Endodermal cell (in vitro differentiated cells): ENCODE data around the gene FNDC5. TPM values are rescaled to one million over a fixed set of nuclear protein-coding genes. Genes with fewer than 3 reads are reported as not detected.
A peak's percentile ranks its signal among the peaks of the same experiment; 100 is the strongest.

ENCODE experiments used
- DNase-seq: peaks from one replicate; pipeline ENCODE4 v3.0.0-alpha.2; 2017
- H3K27ac ChIP-seq: 2 replicates; pipeline ENCODE4 v1.5.1; 2013; ENCODE audit warnings: mild to moderate bottlenecking, low read depth, low read length, moderate library complexity
- H3K27me3 ChIP-seq: 2 replicates; pipeline ENCODE4 v1.6.1; 2013; ENCODE audit warnings: mild to moderate bottlenecking, low read length, moderate library complexity; ENCODE audit not compliant: insufficient read depth, control insufficient read depth, poor library complexity, severe bottlenecking
- H3K36me3 ChIP-seq: 2 replicates; pipeline ENCODE4 v1.7.0; 2013; ENCODE audit warnings: mild to moderate bottlenecking, low read length, moderate library complexity; ENCODE audit not compliant: control insufficient read depth, insufficient read depth
- H3K4me1 ChIP-seq: one replicate; pipeline ENCODE4 v1.7.0; 2013; ENCODE audit warnings: low read length; ENCODE audit not compliant: control insufficient read depth, insufficient read depth
- H3K4me3 ChIP-seq: 2 replicates; pipeline ENCODE4 v1.5.1; 2013; ENCODE audit warnings: mild to moderate bottlenecking, low read length, moderate library complexity
- H3K9ac ChIP-seq: 2 replicates; pipeline ENCODE4 v1.6.1; 2013; ENCODE audit warnings: mild to moderate bottlenecking, low read length, moderate library complexity; ENCODE audit not compliant: poor library complexity, severe bottlenecking; ENCODE audit errors: extremely low read depth
- H3K9me3 ChIP-seq: 2 replicates; pipeline ENCODE4 v1.6.1; 2013; ENCODE audit warnings: mild to moderate bottlenecking, low read length, moderate library complexity; ENCODE audit not compliant: control insufficient read depth
- H3K27ac Mint-ChIP-seq: 2 replicates; pipeline ENCODE4 v1.8.0; 2020; ENCODE audit warnings: mixed read lengths
- H3K27me3 Mint-ChIP-seq: 2 replicates; pipeline ENCODE4 v1.8.0; 2021; ENCODE audit warnings: mild to moderate bottlenecking, mixed read lengths; ENCODE audit not compliant: insufficient read depth
- H3K36me3 Mint-ChIP-seq: 2 replicates; pipeline ENCODE4 v1.8.0; 2020; ENCODE audit warnings: low read depth, mixed read lengths
- H3K4me1 Mint-ChIP-seq: 2 replicates; pipeline ENCODE4 v1.8.0; 2020; ENCODE audit warnings: mixed read lengths
- H3K4me3 Mint-ChIP-seq: 2 replicates; pipeline ENCODE4 v1.8.0; 2020; ENCODE audit warnings: mild to moderate bottlenecking, moderate library complexity, mixed read lengths
- H3K9me3 Mint-ChIP-seq: 2 replicates; pipeline ENCODE4 v1.8.0; 2020; ENCODE audit warnings: mild to moderate bottlenecking, mixed read lengths
- WGBS, 2 experiments: methylation state at CpG; one replicate each; pipeline versions ENCODE4 v1.1.5 to v1.1.7; 2013; ENCODE audit warnings: missing lambda C conversion rate in 2 of 2, mixed read lengths in 1 of 2; ENCODE audit not compliant: insufficient coverage in 1 of 2, insufficient read length in 1 of 2; 5-methylcytosine and 5-hydroxymethylcytosine counted together
- total RNA-seq, 2 donors: library from RNA; stranded (reverse); fragmentation: NEBNext Ultra II Directional in 1 of 2; extraction: Animal tissue kit (Norgen Biotek cat#: 25700) in 1 of 2; gene quantifications; 2 replicates in 1 of 2; 3 replicates in 1 of 2; pipeline ENCODE4 v1.2.1, GENCODE V29; 2021
- TF ChIP-seq, protein P1 (sequence below): fragments of 200-600 bp; sonication (generic); conservative IDR thresholded peaks from 2 replicates; pipeline ENCODE4 v1.5.0; 2021; ENCODE audit warnings: antibody characterized with exemption, mild to moderate bottlenecking

FNDC5 gene
- total RNA-seq, 2 donors from 2014 or later = 6.0 to 7.2 TPM

DNA sequence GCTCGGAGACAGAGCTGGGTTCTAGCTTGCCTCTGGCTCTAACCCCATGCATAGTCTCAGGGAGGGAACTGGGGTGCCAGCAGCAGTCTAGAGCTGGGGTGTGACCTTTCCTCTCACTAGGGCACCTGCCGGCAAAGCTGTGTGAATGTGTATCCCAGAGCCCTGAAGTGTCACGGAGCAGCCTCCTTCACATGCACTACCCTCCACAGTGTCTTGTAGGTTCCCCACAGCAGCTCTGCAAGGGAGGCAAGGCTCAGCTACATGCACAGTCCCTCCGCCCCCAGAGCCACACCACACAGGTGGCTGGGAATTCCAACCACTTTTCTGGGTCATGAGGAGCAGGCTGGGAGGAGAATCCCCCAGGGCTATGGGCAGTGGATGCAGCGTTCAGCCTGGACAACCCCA lies 7.9 kb upstream of the FNDC5 start:
- Histone ChIP-seq H3K27me3 (no peaks in the 10 kb centered on the region), H3K4me1 (no peaks in the 10 kb centered on the region), H3K9me3 (no peaks in the 10 kb centered on the region), H3K9ac (no peak overlapping the region), H3K4me3 (no peak overlapping the region), H3K27ac (no peak overlapping the region), H3K36me3 (no peaks in the 10 kb centered on the region)
- H3K4me3 Mint-ChIP-seq = no peak overlapping the region
- 79 to 85% methylated on average over 4 to 5 of the region's 5 CpGs for WGBS, 2 experiments
- H3K36me3 Mint-ChIP-seq = no peaks in the 10 kb centered on the region
- no peaks in the 10 kb centered on the region for H3K9me3 Mint-ChIP-seq
- no peak overlapping the region for H3K27ac Mint-ChIP-seq
- H3K27me3 Mint-ChIP-seq = peaks cover 40% of the 10 kb centered on the region
- peaks cover 4% of the 10 kb centered on the region for H3K4me1 Mint-ChIP-seq
- peak; percentile 41 for DNase-seq
- TF ChIP-seq, protein P1, sequence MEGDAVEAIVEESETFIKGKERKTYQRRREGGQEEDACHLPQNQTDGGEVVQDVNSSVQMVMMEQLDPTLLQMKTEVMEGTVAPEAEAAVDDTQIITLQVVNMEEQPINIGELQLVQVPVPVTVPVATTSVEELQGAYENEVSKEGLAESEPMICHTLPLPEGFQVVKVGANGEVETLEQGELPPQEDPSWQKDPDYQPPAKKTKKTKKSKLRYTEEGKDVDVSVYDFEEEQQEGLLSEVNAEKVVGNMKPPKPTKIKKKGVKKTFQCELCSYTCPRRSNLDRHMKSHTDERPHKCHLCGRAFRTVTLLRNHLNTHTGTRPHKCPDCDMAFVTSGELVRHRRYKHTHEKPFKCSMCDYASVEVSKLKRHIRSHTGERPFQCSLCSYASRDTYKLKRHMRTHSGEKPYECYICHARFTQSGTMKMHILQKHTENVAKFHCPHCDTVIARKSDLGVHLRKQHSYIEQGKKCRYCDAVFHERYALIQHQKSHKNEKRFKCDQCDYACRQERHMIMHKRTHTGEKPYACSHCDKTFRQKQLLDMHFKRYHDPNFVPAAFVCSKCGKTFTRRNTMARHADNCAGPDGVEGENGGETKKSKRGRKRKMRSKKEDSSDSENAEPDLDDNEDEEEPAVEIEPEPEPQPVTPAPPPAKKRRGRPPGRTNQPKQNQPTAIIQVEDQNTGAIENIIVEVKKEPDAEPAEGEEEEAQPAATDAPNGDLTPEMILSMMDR = no peak

DNA sequence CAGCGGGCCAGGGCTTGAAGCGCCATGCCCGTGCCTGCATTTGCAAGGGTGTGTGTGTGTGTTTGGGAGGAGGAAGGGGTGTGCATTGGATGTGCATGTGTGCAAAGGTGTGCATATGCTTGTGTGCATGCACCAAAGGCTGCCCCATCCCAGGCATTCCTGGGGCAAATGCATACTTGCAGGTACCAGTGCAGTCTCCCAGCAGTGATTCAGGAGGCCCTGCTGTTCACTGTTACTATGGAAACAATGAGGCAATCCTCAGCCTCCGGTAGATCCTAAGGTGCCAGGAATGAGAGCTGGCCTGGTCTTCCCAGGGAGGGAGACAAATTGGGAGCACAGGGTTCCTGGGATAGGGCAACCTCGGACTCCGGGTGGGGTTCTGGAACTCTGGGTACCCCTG lies 7.5 kb upstream of the FNDC5 start:
- no peak overlapping the region for H3K9ac ChIP-seq
- H3K27me3 ChIP-seq = no peaks in the 10 kb centered on the region
- peaks cover 36% of the 10 kb centered on the region for H3K27me3 Mint-ChIP-seq
- H3K9me3 ChIP-seq = no peaks in the 10 kb centered on the region
- TF ChIP-seq, protein P1 = no peak
- no peaks in the 10 kb centered on the region for H3K36me3 Mint-ChIP-seq
- H3K4me3 ChIP-seq = no peak overlapping the region
- H3K4me3 Mint-ChIP-seq = no peak overlapping the region
- no peak overlapping the region for H3K27ac ChIP-seq
- 75% methylated on average over 6 of the region's 6 CpGs; no CpG with 5 or more reads in 1 of the 2 experiments for WGBS, 2 experiments
- H3K4me1 Mint-ChIP-seq = peaks cover 4% of the 10 kb centered on the region
- H3K9me3 Mint-ChIP-seq = no peaks in the 10 kb centered on the region
- H3K36me3 ChIP-seq = no peaks in the 10 kb centered on the region
- no peak overlapping the region for H3K27ac Mint-ChIP-seq
- H3K4me1 ChIP-seq = no peaks in the 10 kb centered on the region
- DNase-seq = no peak

- peaks cover 4% of the 10 kb centered on the region for H3K4me1 Mint-ChIP-seq
- peak; percentile 36 for DNase-seq
- peaks cover 39% of the 10 kb centered on the region for H3K27me3 Mint-ChIP-seq
- H3K4me3 Mint-ChIP-seq = no peak overlapping the region
- H3K4me3 ChIP-seq = no peak overlapping the region
- no peak overlapping the region for H3K9ac ChIP-seq
- no peaks in the 10 kb centered on the region for H3K36me3 Mint-ChIP-seq
- H3K4me1 ChIP-seq = no peaks in the 10 kb centered on the region
- TF ChIP-seq, protein P1 = no peak
- 92 to 94% methylated on average over 9 to 13 of the region's 13 CpGs for WGBS, 2 experiments
- H3K27me3 ChIP-seq = no peaks in the 10 kb centered on the region
- no peak overlapping the region for H3K27ac Mint-ChIP-seq
- H3K27ac ChIP-seq = no peak overlapping the region
- H3K9me3 Mint-ChIP-seq = no peaks in the 10 kb centered on the region
- no peaks in the 10 kb centered on the region for H3K36me3 ChIP-seq
- H3K9me3 ChIP-seq = no peaks in the 10 kb centered on the region
Observed at GRCh38 chr1:32877211-32878110, 6.7 kb upstream of the FNDC5 start.
